Spleen (tissue), 11 donors: ENCODE data around the gene ANKS1B. TPM values are rescaled to one million over a fixed set of nuclear protein-coding genes. Genes with fewer than 3 reads are reported as not detected.

Source experiments
- DNase-seq: peaks from one replicate; pipeline ENCODE4 v3.0.0-alpha.2; 2020
- H3K27ac ChIP-seq, 8 donors: fragments of 200-600 bp; sonication (generic) in 7 of 8; 1 replicate in 4 of 8; 2 replicates in 4 of 8; pipeline versions ENCODE4 v1.5.0 to v1.8.0; 2016 to 2021; ENCODE audit warnings: inconsistent platforms in 4 of 8, mild to moderate bottlenecking in 4 of 8, moderate library complexity in 1 of 8
- H3K27me3 ChIP-seq, 7 donors: fragments of 200-600 bp; sonication (generic) in 6 of 7; replicated peaks in 1 of 7; 1 replicate in 4 of 7; 2 replicates in 3 of 7; pipeline versions ENCODE4 v1.5.0 to v1.8.0; 2016 to 2021; ENCODE audit warnings: inconsistent platforms in 3 of 7, mild to moderate bottlenecking in 1 of 7
- H3K36me3 ChIP-seq, 6 donors: fragments of 200-600 bp; sonication (generic) in 5 of 6; 1 replicate in 4 of 6; 2 replicates in 2 of 6; pipeline versions ENCODE4 v1.5.0 to v1.8.0; 2016 to 2021; ENCODE audit warnings: inconsistent platforms in 2 of 6
- H3K4me1 ChIP-seq, 6 donors: fragments of 200-600 bp; sonication (generic) in 5 of 6; 1 replicate in 3 of 6; 2 replicates in 3 of 6; pipeline versions ENCODE4 v1.5.0 to v1.8.0; 2016 to 2021; ENCODE audit warnings: inconsistent platforms in 3 of 6
- H3K4me3 ChIP-seq, 8 donors: fragments of 200-600 bp; sonication (generic) in 7 of 8; 1 replicate in 4 of 8; 2 replicates in 4 of 8; pipeline versions ENCODE4 v1.5.0 to v1.8.0; 2016 to 2021; ENCODE audit warnings: inconsistent platforms in 4 of 8, mild to moderate bottlenecking in 4 of 8, moderate library complexity in 2 of 8
- H3K9me3 ChIP-seq, 8 donors: fragments of 200-600 bp; sonication (generic) in 7 of 8; 1 replicate in 4 of 8; 2 replicates in 4 of 8; pipeline versions ENCODE4 v1.5.0 to v1.8.0; 2016 to 2021; ENCODE audit warnings: inconsistent platforms in 4 of 8
- CTCF ChIP-seq, 11 experiments: fragments of 200-600 bp in 7 of 11; fragments of 450-650 bp in 4 of 11; sonication (generic) in 4 of 11; IDR thresholded peaks in 8 of 11; conservative IDR thresholded peaks in 3 of 11; 1 replicate in 7 of 11; 2 replicates in 4 of 11; pipeline versions ENCODE4 v1.4.0 to v1.8.0; 2016 to 2021; ENCODE audit warnings: antibody characterized with exemption in 11 of 11, inconsistent platforms in 4 of 11, mild to moderate bottlenecking in 1 of 11
- POLR2A ChIP-seq, 3 donors: fragments of 450-650 bp; IDR thresholded peaks; one replicate each; pipeline ENCODE4 v1.5.1; 2017; ENCODE audit warnings: antibody characterized with exemption in 3 of 3, mild to moderate bottlenecking in 1 of 3
- POLR2AphosphoS5 ChIP-seq, 3 donors: sonication (generic); formaldehyde crosslinking; IDR thresholded peaks; one replicate each; pipeline ENCODE4 v1.5.1; 2017; ENCODE audit warnings: antibody characterized with exemption in 3 of 3
- WGBS, 5 donors: extraction: QIAGEN DNeasy Blood & Tissue Kit in 3 of 5; methylation state at CpG; one replicate each; pipeline versions ENCODE4 v1.1.5 to v1.1.7; 2013 to 2018; 5-methylcytosine and 5-hydroxymethylcytosine counted together
- intact Hi-C: fragments of 100-400 bp; cut with DNase I; formaldehyde crosslinking; loops from one replicate; pipeline ENCODE4 v1.15.0; 2023; ENCODE audit warnings: low total_unique reads
- polyA plus RNA-seq, 3 donors: library from polyadenylated mRNA; stranded (reverse); fragments of 200-250 nt; gene quantifications; one replicate each; pipeline ENCODE4 v1.2.1, GENCODE V29; 2013
- total RNA-seq, 7 donors: library from RNA; depleted of rRNA in 3 of 7; stranded (reverse); fragments of >200 nt in 3 of 7; fragmentation: NEBNext Ultra II Directional in 4 of 7; extraction: Animal tissue kit (Norgen Biotek cat#: 25700) in 4 of 7; gene quantifications; one replicate each; pipeline versions ENCODE4 v1.1.0 to v1.2.1, GENCODE V29; 2016 to 2021
- donor health status: healthy with polysubstance abuse.
- donor health status: DM: no; HTN: no; CAD: no; lungs with moderate emphysema.
- donor health status: DM: no; HTN: no; CAD: no.
- donor health status: Bipolar disorder and iron deficiency.
- donor health status: healthy.
- donor health status: DM: no; HTN: no; CAD: no.
- donor health status: DM: yes; HTN: yes; CAD: no.

ANKS1B gene
- total and polyA plus RNA-seq, 10 donors, result 0.21 to 8.0 (median 4.2) TPM

GRCh38 chr12:98725476-98726247, 1259.1 kb downstream of the ANKS1B start:
- H3K27me3 ChIP-seq, result no peaks in the 10 kb centered on the region
- DNase-seq, result no peak
- no peaks in the 10 kb centered on the region for H3K9me3 ChIP-seq
- peaks cover 0 to 100% (median 60%) of the 10 kb centered on the region in 6 donors for H3K36me3 ChIP-seq
- H3K4me3 ChIP-seq, result no peak overlapping the region
- H3K27ac ChIP-seq, result no peak overlapping the region
- TF ChIP-seq POLR2A (IDR thresholded peaks at IDR 0.05), result no peak
- peak in 4 of 11 experiments; percentile 11 to 55 (median 32) for TF ChIP-seq CTCF (IDR thresholded peaks at IDR 0.05 in 8 of 11, conservative IDR thresholded peaks at IDR 0.05 in 3 of 11)
- H3K4me1 ChIP-seq, result no peaks in the 10 kb centered on the region
- intact Hi-C loops, result no loop called here
- WGBS, 5 donors, result 75 to 87% (median 77%) methylated on average over 5 of the region's 5 CpGs

GRCh38 chr12:98724384-98725155, 1260.2 kb downstream of the ANKS1B start:
- no peaks in the 10 kb centered on the region for H3K4me1 ChIP-seq
- H3K27ac ChIP-seq, result no peak overlapping the region
- TF ChIP-seq POLR2A (IDR thresholded peaks at IDR 0.05) (no peak), CTCF (IDR thresholded peaks at IDR 0.05 in 8 of 11, conservative IDR thresholded peaks at IDR 0.05 in 3 of 11) (no peak), POLR2AphosphoS5 (IDR thresholded peaks at IDR 0.05) (no peak)
- no peak overlapping the region for H3K4me3 ChIP-seq
- peaks cover 0 to 100% (median 56%) of the 10 kb centered on the region in 6 donors for H3K36me3 ChIP-seq
- intact Hi-C loops, result no loop called here
- H3K9me3 ChIP-seq, result no peaks in the 10 kb centered on the region
- WGBS, 5 donors, result 77 to 93% (median 87%) methylated on average over 5 of the region's 5 CpGs
- no peak for DNase-seq
- H3K27me3 ChIP-seq, result no peaks in the 10 kb centered on the region

GRCh38 chr12:98721204-98721702, 1263.5 kb downstream of the ANKS1B start:
- WGBS, 5 donors, result 81 to 91% (median 84%) methylated on average over 2 of the region's 2 CpGs
- no peaks in the 10 kb centered on the region for H3K27me3 ChIP-seq
- no peaks in the 10 kb centered on the region for H3K4me1 ChIP-seq
- intact Hi-C loops, result no loop called here
- TF ChIP-seq POLR2A (IDR thresholded peaks at IDR 0.05), result no peak
- no peak for TF ChIP-seq POLR2AphosphoS5 (IDR thresholded peaks at IDR 0.05)
- TF ChIP-seq CTCF (IDR thresholded peaks at IDR 0.05 in 8 of 11, conservative IDR thresholded peaks at IDR 0.05 in 3 of 11), result no peak
- H3K36me3 ChIP-seq, result peaks cover 0 to 100% (median 41%) of the 10 kb centered on the region in 6 donors
- no peak overlapping the region for H3K4me3 ChIP-seq
- no peak for DNase-seq
- H3K27ac ChIP-seq, result no peak overlapping the region
- H3K9me3 ChIP-seq, result no peaks in the 10 kb centered on the region
